OCI-LY7 (cell line): ENCODE measurements around the gene TMEM200A. TPM values are rescaled to one million over a fixed set of nuclear protein-coding genes. Genes with fewer than 3 reads are reported as not detected.

Experiments
- BruUV-seq: library from RNA; stranded (reverse); fragments of 400-500 nt; replicated peaks from 2 replicates; lab custom pipeline; 2021; lab: Mats Ljungman, UMichigan
- CTCF ChIA-PET: fragments of 300-600 bp; sonication (Branson Sonifier 250); formaldehyde crosslinking; loops from one replicate; lab custom pipeline; 2022; ENCODE audit warnings: antibody characterized with exemption; ENCODE audit not compliant: unreplicated experiment; lab: Charles Lee
- POLR2A ChIA-PET: fragments of 300-600 bp; sonication (Branson Sonifier 250); formaldehyde crosslinking; loops from one replicate; lab custom pipeline; 2022; ENCODE audit warnings: antibody characterized with exemption; lab: Charles Lee
- DNase-seq: peaks from one replicate; pipeline ENCODE4 v3.0.0-alpha.2; 2015; ENCODE audit warnings: low spot score
- H2AFZ ChIP-seq: fragments of 200-600 bp; sonication (generic), shearing (Covaris generic); 2 replicates; pipeline ENCODE4 v1.6.1; 2014; ENCODE audit warnings: mild to moderate bottlenecking, antibody characterized with exemption, low read length, moderate library complexity
- H3K27ac ChIP-seq: fragments of 200-600 bp; sonication (generic); 2 replicates; pipeline ENCODE4 v1.5.1; 2014; ENCODE audit warnings: mixed run types, low read depth, mild to moderate bottlenecking, moderate library complexity, low read length, inconsistent platforms; ENCODE audit not compliant: poor library complexity, severe bottlenecking
- H3K36me3 ChIP-seq: fragments of 200-600 bp; sonication (generic); 2 replicates; pipeline ENCODE4 v1.6.1; 2014; ENCODE audit warnings: mild to moderate bottlenecking, antibody characterized with exemption, low read length, moderate library complexity, mixed read lengths; ENCODE audit not compliant: insufficient read depth
- H3K4me1 ChIP-seq: fragments of 200-600 bp; sonication (generic); 2 replicates; pipeline ENCODE4 v1.5.1; 2014; ENCODE audit warnings: mild to moderate bottlenecking, low read length; ENCODE audit not compliant: insufficient read depth, poor library complexity, severe bottlenecking
- H3K4me2 ChIP-seq: fragments of 200-600 bp; sonication (generic); 2 replicates; pipeline ENCODE4 v1.6.1; 2014; ENCODE audit warnings: mild to moderate bottlenecking, low read length
- H3K4me3 ChIP-seq: fragments of 200-600 bp; sonication (generic); 2 replicates; pipeline ENCODE4 v1.5.1; 2014; ENCODE audit warnings: mild to moderate bottlenecking, low read depth, low read length; ENCODE audit not compliant: poor library complexity, severe bottlenecking
- H3K79me2 ChIP-seq: fragments of 200-600 bp; sonication (generic); 2 replicates; pipeline ENCODE4 v1.6.1; 2016; ENCODE audit warnings: low read depth, mild to moderate bottlenecking, low read length, moderate library complexity, mixed read lengths; ENCODE audit not compliant: insufficient read depth
- H3K9me2 ChIP-seq: fragments of 200-600 bp; sonication (generic); 2 replicates; pipeline ENCODE4 v1.6.1; 2016; ENCODE audit warnings: mild to moderate bottlenecking, low read length, mixed read lengths; ENCODE audit not compliant: insufficient read depth
- H3K9me3 ChIP-seq: fragments of 200-600 bp; sonication (generic); 2 replicates; pipeline ENCODE4 v1.6.1; 2014; ENCODE audit warnings: mild to moderate bottlenecking, mixed run types, low read length, mixed read lengths
- H4K20me1 ChIP-seq: fragments of 200-600 bp; sonication (generic); 2 replicates; pipeline ENCODE4 v1.6.1; 2014; ENCODE audit warnings: mild to moderate bottlenecking, antibody characterized with exemption, low read length, moderate library complexity, mixed read lengths; ENCODE audit not compliant: insufficient read depth
- EZH2phosphoT487 ChIP-seq: fragments of 200-600 bp; sonication (generic); IDR thresholded peaks from 2 replicates; pipeline ENCODE4 v1.6.1; 2018; ENCODE audit warnings: low read depth, borderline replicate concordance, mild to moderate bottlenecking, mixed run types, antibody characterized with exemption, low read length, moderate library complexity, mixed read lengths
- intact Hi-C: fragments of 100-400 bp; cut with micrococcal nuclease; formaldehyde crosslinking; loops from one replicate; pipeline ENCODE4 v1.10.0; 2022; ENCODE audit not compliant: unreplicated experiment
- total RNA-seq, 2 experiments: library from RNA; depleted of rRNA in 1 of 2; stranded (reverse); fragments of >200 nt in 1 of 2; shearing (Covaris generic) in 1 of 2; gene quantifications; 2 replicates each; pipeline ENCODE4 v1.2.3, GENCODE V29; 2014 to 2022
- TF ChIP-seq, protein P1 (sequence below): fragments of 200-600 bp; sonication (generic); conservative IDR thresholded peaks from 2 replicates; pipeline ENCODE4 v1.5.1; 2014; ENCODE audit warnings: mild to moderate bottlenecking, antibody characterized with exemption, low read length, moderate library complexity, mixed read lengths

Gene TMEM200A
- total RNA-seq, 2 experiments from 2014 or later: not detected

- no peaks in the 10 kb centered on the region for H3K4me1 ChIP-seq
- intact Hi-C loops: no loop called here
- no peaks in the 10 kb centered on the region for H4K20me1 ChIP-seq
- ChIA-PET CTCF (no interaction called here), POLR2A (no interaction called here)
- DNase-seq: no peak
- no peak overlapping the region for H2AFZ ChIP-seq
- no peaks in the 10 kb centered on the region for H3K9me2 ChIP-seq
- no peak overlapping the region for H3K27ac ChIP-seq
- no peak for TF ChIP-seq EZH2phosphoT487
- TF ChIP-seq, protein P1, sequence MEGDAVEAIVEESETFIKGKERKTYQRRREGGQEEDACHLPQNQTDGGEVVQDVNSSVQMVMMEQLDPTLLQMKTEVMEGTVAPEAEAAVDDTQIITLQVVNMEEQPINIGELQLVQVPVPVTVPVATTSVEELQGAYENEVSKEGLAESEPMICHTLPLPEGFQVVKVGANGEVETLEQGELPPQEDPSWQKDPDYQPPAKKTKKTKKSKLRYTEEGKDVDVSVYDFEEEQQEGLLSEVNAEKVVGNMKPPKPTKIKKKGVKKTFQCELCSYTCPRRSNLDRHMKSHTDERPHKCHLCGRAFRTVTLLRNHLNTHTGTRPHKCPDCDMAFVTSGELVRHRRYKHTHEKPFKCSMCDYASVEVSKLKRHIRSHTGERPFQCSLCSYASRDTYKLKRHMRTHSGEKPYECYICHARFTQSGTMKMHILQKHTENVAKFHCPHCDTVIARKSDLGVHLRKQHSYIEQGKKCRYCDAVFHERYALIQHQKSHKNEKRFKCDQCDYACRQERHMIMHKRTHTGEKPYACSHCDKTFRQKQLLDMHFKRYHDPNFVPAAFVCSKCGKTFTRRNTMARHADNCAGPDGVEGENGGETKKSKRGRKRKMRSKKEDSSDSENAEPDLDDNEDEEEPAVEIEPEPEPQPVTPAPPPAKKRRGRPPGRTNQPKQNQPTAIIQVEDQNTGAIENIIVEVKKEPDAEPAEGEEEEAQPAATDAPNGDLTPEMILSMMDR: no peak
- no peaks in the 10 kb centered on the region for H3K79me2 ChIP-seq
- H3K4me3 ChIP-seq: no peak overlapping the region
- H3K4me2 ChIP-seq: no peak overlapping the region
- no TSS peak for BruUV-seq
- no peaks in the 10 kb centered on the region for H3K36me3 ChIP-seq
- no peaks in the 10 kb centered on the region for H3K9me3 ChIP-seq
Measured at GRCh38 chr6:130371921-130372420, 6.2 kb downstream of the TMEM200A start.

- Histone ChIP-seq H3K4me2 (no peak overlapping the region), H3K27ac (no peak overlapping the region), H3K36me3 (no peaks in the 10 kb centered on the region), H4K20me1 (no peaks in the 10 kb centered on the region), H3K4me3 (no peak overlapping the region), H3K9me2 (no peaks in the 10 kb centered on the region), H2AFZ (no peak overlapping the region), H3K4me1 (no peaks in the 10 kb centered on the region), H3K79me2 (no peaks in the 10 kb centered on the region), H3K9me3 (no peaks in the 10 kb centered on the region)
- intact Hi-C loops: no loop called here
- TF ChIP-seq, protein P1: no peak
- TF ChIP-seq EZH2phosphoT487: no peak
- CTCF ChIA-PET: no interaction called here
- POLR2A ChIA-PET: no interaction called here
- DNase-seq: no peak
- BruUV-seq: no TSS peak
Measured at GRCh38 chr6:130372786-130373185, 7.0 kb downstream of the TMEM200A start.

- Histone ChIP-seq H3K4me2 (no peak overlapping the region), H2AFZ (no peak overlapping the region), H3K4me3 (no peak overlapping the region), H4K20me1 (no peaks in the 10 kb centered on the region), H3K9me2 (no peaks in the 10 kb centered on the region), H3K4me1 (no peaks in the 10 kb centered on the region), H3K27ac (no peak overlapping the region), H3K36me3 (no peaks in the 10 kb centered on the region), H3K79me2 (no peaks in the 10 kb centered on the region), H3K9me3 (no peaks in the 10 kb centered on the region)
- TF ChIP-seq, protein P1: no peak
- no peak for TF ChIP-seq EZH2phosphoT487
- no peak for DNase-seq
- ChIA-PET POLR2A (no interaction called here), CTCF (no interaction called here)
- BruUV-seq: no TSS peak
- intact Hi-C loops: no loop called here
Measured at GRCh38 chr6:130373992-130374391, 8.2 kb downstream of the TMEM200A start.
